Karpas-422 (cell line): ENCODE measurements around the gene PTPRG. TPM values are rescaled to one million over a fixed set of nuclear protein-coding genes. Genes with fewer than 3 reads are reported as not detected.

ENCODE experiments used
- DNase-seq: peaks from one replicate; pipeline ENCODE4 v3.0.0-alpha.2; 2015
- H2AFZ ChIP-seq: fragments of 200-600 bp; sonication (generic); 2 replicates; pipeline ENCODE4 v1.6.1; 2014; ENCODE audit warnings: antibody characterized with exemption, low read length, mixed read lengths
- H3K27ac ChIP-seq: fragments of 200-600 bp; sonication (generic); 2 replicates; pipeline ENCODE4 v1.5.1; 2014; ENCODE audit warnings: mild to moderate bottlenecking, low read length, moderate library complexity
- H3K27me3 ChIP-seq: fragments of 200-600 bp; sonication (generic); 2 replicates; pipeline ENCODE4 v1.6.1; 2014; ENCODE audit warnings: low read length, mixed read lengths
- H3K36me3 ChIP-seq: fragments of 200-600 bp; sonication (generic); 2 replicates; pipeline ENCODE4 v1.6.1; 2014; ENCODE audit warnings: low read length, mixed read lengths; ENCODE audit not compliant: insufficient read depth
- H3K4me1 ChIP-seq: fragments of 200-600 bp; sonication (generic); 2 replicates; pipeline ENCODE4 v1.6.1; 2014; ENCODE audit warnings: mild to moderate bottlenecking, low read length, mixed read lengths
- H3K4me2 ChIP-seq: fragments of 200-600 bp; sonication (generic); 2 replicates; pipeline ENCODE4 v1.6.1; 2014; ENCODE audit warnings: low read length, low read depth, mild to moderate bottlenecking; ENCODE audit not compliant: poor library complexity, severe bottlenecking
- H3K4me3 ChIP-seq: fragments of 200-600 bp; sonication (generic); 2 replicates; pipeline ENCODE4 v1.5.1; 2014; ENCODE audit warnings: mild to moderate bottlenecking, antibody characterized with exemption, low read length, mixed read lengths
- H3K79me2 ChIP-seq: fragments of 200-600 bp; sonication (generic); 2 replicates; pipeline ENCODE4 v1.6.1; 2014; ENCODE audit warnings: mild to moderate bottlenecking, low read length, mixed read lengths
- H3K9ac ChIP-seq: fragments of 200-600 bp; sonication (generic); 2 replicates; pipeline ENCODE4 v1.6.0; 2014; ENCODE audit warnings: low read length
- H3K9me2 ChIP-seq: fragments of 200-600 bp; sonication (generic), shearing (Covaris generic); replicated peaks from 2 replicates; pipeline ENCODE4 v1.6.0; 2014; ENCODE audit warnings: mild to moderate bottlenecking, low read length, moderate library complexity; ENCODE audit not compliant: insufficient read depth
- H3K9me3 ChIP-seq: fragments of 300-700, 200-600 bp; sonication (generic); 2 replicates; pipeline ENCODE4 v1.6.1; 2014; ENCODE audit warnings: low read length, mixed read lengths
- H4K20me1 ChIP-seq: fragments of 200-600 bp; sonication (generic); 2 replicates; pipeline ENCODE4 v1.6.1; 2014; ENCODE audit warnings: mild to moderate bottlenecking, antibody characterized with exemption, low read length, low read depth; ENCODE audit not compliant: insufficient read depth
- total RNA-seq: library from RNA; depleted of rRNA; stranded (reverse); fragments of >200 nt; shearing (Covaris generic); gene quantifications from 2 replicates; pipeline ENCODE4 v1.2.3, GENCODE V29; 2014; ENCODE audit warnings: low replicate concordance

Gene PTPRG
- total RNA-seq, 1 experiment from 2014 or later = not detected

DNA sequence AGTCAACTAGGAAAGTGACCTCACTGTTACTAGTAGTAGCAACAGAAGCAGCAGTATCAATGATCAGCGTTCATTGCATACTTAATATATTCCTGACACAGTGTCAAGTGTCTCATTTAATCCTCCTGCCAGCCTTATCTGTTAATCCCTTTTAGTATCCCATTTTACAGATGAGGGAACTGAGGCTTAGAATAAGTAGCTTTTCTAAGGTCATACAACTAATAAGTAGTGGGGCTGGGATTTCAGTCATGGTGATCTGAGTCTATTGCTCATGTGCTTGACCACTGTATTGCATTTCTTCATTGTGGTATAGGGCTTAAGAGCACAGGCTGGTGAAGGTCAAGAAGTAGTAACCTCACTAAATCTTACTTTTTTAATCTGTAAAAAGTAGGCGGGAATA is 233.6 kb downstream of the PTPRG start:
- no peak overlapping the region for H3K4me3 ChIP-seq
- no peak overlapping the region for H3K9ac ChIP-seq
- H3K27ac ChIP-seq = no peak overlapping the region
- H4K20me1 ChIP-seq = no peaks in the 10 kb centered on the region
- H3K79me2 ChIP-seq = no peaks in the 10 kb centered on the region
- no peak overlapping the region for H2AFZ ChIP-seq
- no peaks in the 10 kb centered on the region for H3K27me3 ChIP-seq
- no peaks in the 10 kb centered on the region for H3K9me2 ChIP-seq
- H3K4me1 ChIP-seq = no peaks in the 10 kb centered on the region
- no peaks in the 10 kb centered on the region for H3K36me3 ChIP-seq
- H3K9me3 ChIP-seq = no peaks in the 10 kb centered on the region
- DNase-seq = no peak
- no peak overlapping the region for H3K4me2 ChIP-seq

DNA sequence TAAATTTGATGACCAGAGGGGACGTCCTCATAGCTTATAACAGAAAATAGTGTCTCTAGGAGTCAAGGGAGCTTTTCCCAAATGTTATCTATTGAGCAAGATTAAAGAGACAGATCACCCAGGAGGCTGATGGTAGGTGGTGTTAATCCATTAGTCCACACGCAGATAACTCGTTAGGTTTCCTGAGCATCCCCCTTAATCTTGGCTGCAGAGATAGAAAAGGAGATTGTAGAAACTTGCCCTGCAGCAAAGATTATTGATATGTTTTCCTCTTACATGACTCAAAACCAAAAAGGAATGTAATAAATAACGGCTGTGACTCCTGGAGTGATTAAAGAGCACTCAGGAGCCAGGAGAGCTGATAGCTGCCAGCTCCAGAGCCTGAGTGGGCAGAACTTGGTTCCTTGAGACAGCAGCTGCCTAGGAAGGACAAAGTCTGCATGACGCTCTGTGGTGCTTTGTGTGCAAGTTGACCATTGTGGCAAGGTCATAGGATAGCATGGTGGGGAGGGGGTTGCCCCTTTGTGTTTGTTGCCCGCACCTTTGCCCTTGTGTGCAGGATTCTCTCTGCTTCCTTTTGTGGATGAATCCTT is 234.8 kb downstream of the PTPRG start:
- H2AFZ ChIP-seq = no peak overlapping the region
- no peak overlapping the region for H3K9ac ChIP-seq
- no peaks in the 10 kb centered on the region for H3K9me3 ChIP-seq
- H3K4me1 ChIP-seq = peaks cover 5% of the 10 kb centered on the region
- H3K9me2 ChIP-seq = no peaks in the 10 kb centered on the region
- no peaks in the 10 kb centered on the region for H4K20me1 ChIP-seq
- no peak overlapping the region for H3K27ac ChIP-seq
- H3K4me3 ChIP-seq = no peak overlapping the region
- no peak for DNase-seq
- H3K27me3 ChIP-seq = no peaks in the 10 kb centered on the region
- no peaks in the 10 kb centered on the region for H3K79me2 ChIP-seq
- H3K4me2 ChIP-seq = no peak overlapping the region
- H3K36me3 ChIP-seq = no peaks in the 10 kb centered on the region

DNA sequence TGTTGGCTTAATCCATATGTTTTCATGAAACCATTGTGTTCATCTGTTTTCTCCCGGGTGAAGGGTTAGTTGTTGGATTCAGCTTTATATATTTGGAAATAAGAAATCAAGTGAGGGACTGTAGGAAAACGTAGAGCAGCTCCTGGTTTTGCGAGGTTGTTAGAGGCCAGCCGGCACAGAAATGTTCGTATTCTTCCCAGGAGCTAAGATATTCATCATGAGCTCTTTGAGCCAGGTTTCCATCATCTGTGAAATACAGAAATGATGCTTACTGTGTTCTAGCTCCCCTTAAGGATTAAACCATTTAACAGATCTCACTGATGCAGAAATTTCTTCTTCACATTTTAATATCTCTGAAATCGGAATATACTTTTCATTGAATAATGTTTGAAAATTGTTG is 235.5 kb downstream of the PTPRG start:
- H3K4me1 ChIP-seq = peaks cover 11% of the 10 kb centered on the region
- no peaks in the 10 kb centered on the region for H3K36me3 ChIP-seq

DNA sequence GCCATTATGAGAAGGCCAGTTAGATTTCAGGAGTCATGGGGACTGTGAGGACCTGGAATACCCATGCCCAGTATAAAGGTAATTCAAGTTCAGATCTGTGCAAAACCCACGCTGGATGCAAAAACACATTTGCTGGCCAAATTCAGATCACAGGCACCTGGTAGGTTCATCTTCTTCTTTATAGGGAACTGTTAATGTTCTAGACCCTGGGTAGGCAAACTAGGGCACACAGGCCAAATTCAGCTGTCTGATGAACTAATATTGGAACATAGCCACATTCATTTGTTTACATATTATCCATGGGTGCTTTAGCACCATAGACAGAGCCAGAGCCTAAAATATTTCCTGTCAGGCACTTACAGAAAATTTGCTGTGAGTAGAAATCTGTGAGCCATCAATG is 241.4 kb downstream of the PTPRG start:
- Histone ChIP-seq H3K4me3 (no peak overlapping the region; the same call in 1 of the 2 replicates), H3K9me2 (no peaks in the 10 kb centered on the region), H3K9me3 (no peaks in the 10 kb centered on the region), H3K79me2 (no peaks in the 10 kb centered on the region), H3K9ac (no peak overlapping the region), H4K20me1 (no peaks in the 10 kb centered on the region), H3K4me1 (peaks cover 45% of the 10 kb centered on the region), H3K27ac (peak overlapping the region; percentile 78), H3K4me2 (peak overlapping the region; percentile 22), H2AFZ (no peak overlapping the region), H3K27me3 (no peaks in the 10 kb centered on the region), H3K36me3 (no peaks in the 10 kb centered on the region)
- DNase-seq = peak; percentile 80

More for the DNA sequence above, 235.5 kb downstream of the PTPRG start:
- H3K27me3 ChIP-seq = no peaks in the 10 kb centered on the region
- no peak overlapping the region for H2AFZ ChIP-seq
- no peak overlapping the region for H3K9ac ChIP-seq
- H3K79me2 ChIP-seq = no peaks in the 10 kb centered on the region
- no peaks in the 10 kb centered on the region for H4K20me1 ChIP-seq
- no peak overlapping the region for H3K4me2 ChIP-seq
- DNase-seq = no peak
- no peaks in the 10 kb centered on the region for H3K9me3 ChIP-seq
- H3K27ac ChIP-seq = no peak overlapping the region
- no peaks in the 10 kb centered on the region for H3K9me2 ChIP-seq
- H3K4me3 ChIP-seq = no peak overlapping the region

DNA sequence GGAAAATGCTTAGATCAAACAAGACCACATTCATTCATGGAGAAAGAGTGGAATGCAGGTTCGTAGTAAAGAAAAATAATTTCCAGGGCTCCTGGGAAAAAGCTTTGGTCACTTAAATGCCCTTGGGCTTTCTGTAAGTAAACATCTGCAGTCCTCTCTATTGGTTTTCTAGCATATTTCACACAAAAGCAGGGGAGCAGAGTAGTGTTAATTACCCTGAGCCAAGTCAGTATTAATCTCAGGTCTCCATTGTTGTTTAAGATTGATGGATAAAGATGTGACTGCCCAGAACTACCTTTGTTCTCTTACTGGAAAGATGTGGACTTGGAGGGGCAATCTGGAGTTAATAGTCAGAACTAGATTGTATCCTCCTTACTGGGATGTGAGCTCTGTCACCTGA is 242.6 kb downstream of the PTPRG start:
- no peak overlapping the region for H2AFZ ChIP-seq
- no peak overlapping the region for H3K27ac ChIP-seq
- DNase-seq = no peak
- no peak overlapping the region for H3K9ac ChIP-seq
- H3K9me3 ChIP-seq = no peaks in the 10 kb centered on the region
- H3K4me2 ChIP-seq = no peak overlapping the region
- H3K4me1 ChIP-seq = peaks cover 45% of the 10 kb centered on the region
- H3K79me2 ChIP-seq = no peaks in the 10 kb centered on the region
- no peak overlapping the region for H3K4me3 ChIP-seq
- H3K27me3 ChIP-seq = no peaks in the 10 kb centered on the region
- H3K9me2 ChIP-seq = no peaks in the 10 kb centered on the region
- no peaks in the 10 kb centered on the region for H3K36me3 ChIP-seq
- H4K20me1 ChIP-seq = no peaks in the 10 kb centered on the region

DNA sequence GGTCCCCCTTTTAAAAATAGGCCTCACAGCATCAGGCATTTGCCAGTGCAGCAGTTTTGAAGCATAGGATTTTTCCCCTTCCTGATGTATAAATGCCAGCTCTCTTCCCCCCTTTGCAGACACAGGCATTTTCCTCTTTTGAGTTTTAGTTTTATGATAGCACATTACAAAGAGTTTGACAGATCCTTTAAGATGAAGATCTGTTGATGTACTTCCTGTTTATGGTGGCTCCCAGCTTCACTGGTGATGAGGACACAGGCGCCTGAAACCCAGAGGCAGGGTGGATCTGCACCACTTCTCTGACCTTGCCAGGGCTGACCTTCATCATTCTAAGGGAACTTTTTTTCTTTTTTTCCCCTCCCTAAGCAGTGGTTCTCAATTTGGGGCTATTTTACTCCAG is 243.4 kb downstream of the PTPRG start:
- Histone ChIP-seq H3K4me1 (peaks cover 45% of the 10 kb centered on the region), H3K9me2 (no peaks in the 10 kb centered on the region), H3K79me2 (no peaks in the 10 kb centered on the region), H4K20me1 (no peaks in the 10 kb centered on the region), H3K9me3 (no peaks in the 10 kb centered on the region), H3K4me3 (no peak overlapping the region), H3K27ac (no peak overlapping the region), H2AFZ (no peak overlapping the region; the same call in 1 of the 2 replicates), H3K36me3 (no peaks in the 10 kb centered on the region), H3K4me2 (no peak overlapping the region), H3K27me3 (no peaks in the 10 kb centered on the region), H3K9ac (no peak overlapping the region)
- no peak for DNase-seq

DNA sequence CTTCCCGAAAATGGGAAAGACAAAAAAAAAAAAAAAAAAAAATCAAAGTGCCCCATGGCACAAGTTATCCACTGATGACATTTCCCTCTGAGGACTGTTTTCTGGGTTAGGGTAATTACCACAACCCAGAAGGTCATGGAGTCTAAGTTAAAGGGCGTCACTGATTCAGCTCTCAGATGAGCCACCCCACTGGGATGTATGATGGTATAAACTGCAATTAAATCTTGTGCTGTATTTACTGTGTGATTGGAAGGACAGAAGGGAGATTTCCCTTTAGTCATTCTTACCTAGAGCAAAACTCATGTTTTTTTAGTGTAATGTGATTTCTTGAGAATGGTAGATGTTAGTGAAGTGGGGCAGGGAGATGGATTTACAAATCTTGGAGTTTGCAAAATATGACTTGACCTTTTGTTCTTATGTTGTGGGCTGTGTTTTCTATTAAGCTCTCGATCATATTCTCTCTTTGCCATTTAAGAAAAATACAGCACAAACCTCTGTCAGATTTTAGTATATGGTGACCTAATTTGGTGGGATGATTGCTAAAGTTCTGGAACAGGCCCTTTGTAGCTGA is 244.2 kb downstream of the PTPRG start:
- no peaks in the 10 kb centered on the region for H4K20me1 ChIP-seq
- DNase-seq = no peak
- no peaks in the 10 kb centered on the region for H3K36me3 ChIP-seq
- no peaks in the 10 kb centered on the region for H3K27me3 ChIP-seq
- no peaks in the 10 kb centered on the region for H3K79me2 ChIP-seq
- peaks cover 45% of the 10 kb centered on the region for H3K4me1 ChIP-seq
- no peaks in the 10 kb centered on the region for H3K9me2 ChIP-seq
- no peak overlapping the region for H3K9ac ChIP-seq
- H3K27ac ChIP-seq = no peak overlapping the region
- no peak overlapping the region for H3K4me3 ChIP-seq
- no peak overlapping the region for H2AFZ ChIP-seq
- H3K4me2 ChIP-seq = no peak overlapping the region
- no peaks in the 10 kb centered on the region for H3K9me3 ChIP-seq

DNA sequence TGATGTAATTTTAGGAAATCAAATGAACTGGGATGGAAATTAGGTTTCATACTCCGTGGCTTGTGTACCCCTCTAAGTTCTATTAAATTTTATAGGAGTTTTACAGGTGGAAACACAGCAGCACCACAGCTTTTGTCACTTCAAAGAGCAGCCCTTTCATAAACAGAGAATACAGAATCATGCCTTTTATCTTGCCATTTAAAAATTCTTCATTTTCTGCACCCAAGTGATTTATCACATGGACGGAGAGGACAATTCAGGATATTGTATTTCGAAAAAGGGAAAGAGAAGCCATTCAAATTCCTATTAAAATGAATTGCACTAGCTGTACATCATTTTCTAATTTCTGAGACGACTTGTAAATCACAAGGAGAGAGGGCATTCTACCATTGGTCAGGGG is 245.4 kb downstream of the PTPRG start:
- H3K27me3 ChIP-seq = no peaks in the 10 kb centered on the region
- no peak overlapping the region for H3K27ac ChIP-seq
- no peaks in the 10 kb centered on the region for H3K9me2 ChIP-seq
- no peaks in the 10 kb centered on the region for H3K36me3 ChIP-seq
- no peak for DNase-seq
- no peaks in the 10 kb centered on the region for H3K79me2 ChIP-seq
- peaks cover under 1% of the 10 kb centered on the region; the same call in 1 of the 2 replicates for H3K9me3 ChIP-seq
- H3K4me3 ChIP-seq = no peak overlapping the region
- H3K4me1 ChIP-seq = peaks cover 35% of the 10 kb centered on the region
- H2AFZ ChIP-seq = 0 out of 2 replicates have a peak overlapping the region, but pooled peaks have one; percentile 17
- H3K9ac ChIP-seq = no peak overlapping the region
- H4K20me1 ChIP-seq = no peaks in the 10 kb centered on the region
- no peak overlapping the region for H3K4me2 ChIP-seq
